HCT116 (cell line): ENCODE measurements around the gene ERCC6L. TPM values are rescaled to one million over a fixed set of nuclear protein-coding genes. Genes with fewer than 3 reads are reported as not detected.

Experiments
- ATAC-seq: fragments of 200-7000 bp; cut with Tn5 transposase; 2 replicates; pipeline ENCODE4 v1.9.1; 2020; ENCODE audit warnings: mild to moderate bottlenecking, moderate library complexity
- BruUV-seq: library from RNA; stranded (reverse); fragments of 400-500 nt; replicated peaks from 2 replicates; lab custom pipeline; 2021; lab: Mats Ljungman, UMichigan
- CTCF ChIA-PET: fragments of 300-600 bp; sonication (Branson Sonifier 250); formaldehyde crosslinking; loops from one replicate; lab custom pipeline; 2021; ENCODE audit warnings: antibody characterized with exemption; lab: Charles Lee
- POLR2A ChIA-PET: fragments of 300-600, 350-600 bp; sonication (Branson Sonifier 250); formaldehyde crosslinking; loops from one replicate; lab custom pipeline; 2021; ENCODE audit warnings: antibody characterized with exemption; lab: Charles Lee
- RAD21 ChIA-PET, 2 experiments: fragments of 300-600 bp; sonication (Branson Sonifier 250); formaldehyde crosslinking; loops; one replicate each; lab custom pipeline; 2023; ENCODE audit warnings: low total read pairs in 2 of 2; ENCODE audit not compliant: uncharacterized antibody in 2 of 2, unreplicated experiment in 2 of 2, low non-redundant PET in 1 of 2; lab: Charles Lee
- DNase-seq: peaks from one replicate; pipeline ENCODE4 v3.0.0-alpha.2; 2010; ENCODE audit warnings: low read depth, low spot score
- H2AFZ ChIP-seq: fragments of 200-600 bp; shearing (Covaris generic), sonication (generic); 2 replicates; pipeline ENCODE4 v1.6.1; 2017; ENCODE audit warnings: low read depth, mixed run types, mixed read lengths, antibody characterized with exemption, low read length; ENCODE audit not compliant: poor library complexity, severe bottlenecking
- H3K27ac ChIP-seq: 2 replicates; pipeline ENCODE4 v1.5.1; 2012; ENCODE audit warnings: low read depth, low read length
- H3K27me3 ChIP-seq: fragments of 200-600 bp; sonication (generic); 2 replicates; pipeline ENCODE4 v1.6.1; 2016; ENCODE audit warnings: mixed run types, low read length, mixed read lengths; ENCODE audit not compliant: insufficient read depth
- H3K36me3 ChIP-seq, 2 experiments: fragments of 200-500 bp in 1 of 2; fragments of 200-600 bp in 1 of 2; sonication (Bioruptor generic) in 1 of 2; sonication (generic) in 1 of 2; 2 replicates each; pipeline versions ENCODE4 v1.5.1 to v1.6.1; 2014 to 2016; ENCODE audit warnings: low read length in 2 of 2, inconsistent platforms in 1 of 2, mixed read lengths in 1 of 2, mixed run types in 1 of 2; ENCODE audit not compliant: insufficient read depth in 2 of 2, control insufficient read depth in 1 of 2
- H3K4me1 ChIP-seq, 2 experiments: fragments of 200-600 bp in 1 of 2; sonication (generic) in 1 of 2; 2 replicates each; pipeline versions ENCODE4 v1.5.1 to v1.6.1; 2012 to 2017; ENCODE audit warnings: low read length in 2 of 2, inconsistent platforms in 1 of 2, mild to moderate bottlenecking in 1 of 2, mixed read lengths in 1 of 2, mixed run types in 1 of 2, moderate library complexity in 1 of 2; ENCODE audit not compliant: insufficient read depth in 2 of 2, control insufficient read depth in 1 of 2
- H3K4me2 ChIP-seq: fragments of 200-600 bp; sonication (generic); 2 replicates; pipeline ENCODE4 v1.6.1; 2017; ENCODE audit warnings: mixed run types, low read length, mixed read lengths
- H3K4me3 ChIP-seq, 2 experiments: fragments of 200-600 bp in 1 of 2; sonication (generic) in 1 of 2; replicated peaks in 1 of 2; 2 replicates each; pipeline ENCODE4 v1.5.1; 2011 to 2016; ENCODE audit warnings: low read length in 2 of 2, control low read depth in 1 of 2, low read depth in 1 of 2, mild to moderate bottlenecking in 1 of 2, mixed read lengths in 1 of 2, mixed run types in 1 of 2
- H3K79me2 ChIP-seq: fragments of 200-600 bp; sonication (generic); 2 replicates; pipeline ENCODE4 v1.6.1; 2017; ENCODE audit warnings: mild to moderate bottlenecking, mixed run types, low read length, moderate library complexity, mixed read lengths; ENCODE audit not compliant: insufficient read depth
- H3K9ac ChIP-seq: fragments of 200-600 bp; sonication (generic); 2 replicates; pipeline ENCODE4 v1.6.1; 2016; ENCODE audit warnings: low read length, mixed read lengths
- H3K9me2 ChIP-seq: fragments of 200-600 bp; sonication (generic), shearing (Covaris generic); 2 replicates; pipeline ENCODE4 v1.6.1; 2017; ENCODE audit warnings: mixed run types, mild to moderate bottlenecking, moderate library complexity; ENCODE audit not compliant: insufficient read depth
- H3K9me3 ChIP-seq, 2 experiments: fragments of 200-500 bp in 1 of 2; fragments of 200-600 bp in 1 of 2; sonication (Bioruptor generic) in 1 of 2; sonication (generic) in 1 of 2; 2 replicates each; pipeline ENCODE4 v1.6.1; 2014 to 2017; ENCODE audit warnings: low read length in 2 of 2, mixed read lengths in 2 of 2, inconsistent platforms in 1 of 2, low read depth in 1 of 2, mild to moderate bottlenecking in 1 of 2, mixed run types in 1 of 2, moderate library complexity in 1 of 2; ENCODE audit not compliant: control insufficient read depth in 1 of 2, insufficient read depth in 1 of 2
- H4K20me1 ChIP-seq: fragments of 200-600 bp; sonication (generic), shearing (Covaris generic); 2 replicates; pipeline ENCODE4 v1.6.1; 2017; ENCODE audit warnings: mixed run types, mild to moderate bottlenecking, moderate library complexity; ENCODE audit not compliant: insufficient read depth
- CBX3 ChIP-seq: IDR thresholded peaks from 2 replicates; pipeline ENCODE4 v1.6.1; 2012; ENCODE audit warnings: low read depth
- ELF1 ChIP-seq: IDR thresholded peaks from 2 replicates; pipeline ENCODE4 v1.6.1; 2012; ENCODE audit warnings: low read depth, borderline replicate concordance
- FOSL1 ChIP-seq: IDR thresholded peaks from 2 replicates; pipeline ENCODE4 v1.6.1; 2012; ENCODE audit warnings: low read depth
- JUND ChIP-seq: IDR thresholded peaks from 2 replicates; pipeline ENCODE4 v1.6.1; 2012
- POLR2A ChIP-seq: IDR thresholded peaks from 2 replicates; pipeline ENCODE4 v1.7.0; 2011; ENCODE audit warnings: borderline replicate concordance; ENCODE audit not compliant: insufficient read depth, insufficient read length; ENCODE audit errors: extremely low read depth
- POLR2AphosphoS5 ChIP-seq: IDR thresholded peaks from 2 replicates; pipeline ENCODE4 v1.6.1; 2011; ENCODE audit warnings: mild to moderate bottlenecking, low read depth, low read length, moderate library complexity
- RAD21 ChIP-seq: IDR thresholded peaks from 2 replicates; pipeline ENCODE4 v1.6.1; 2012; ENCODE audit warnings: low read depth, mild to moderate bottlenecking
- SIN3A ChIP-seq: IDR thresholded peaks from 2 replicates; pipeline ENCODE4 v1.6.1; 2012; ENCODE audit warnings: low read depth
- SP1 ChIP-seq: IDR thresholded peaks from 2 replicates; pipeline ENCODE4 v1.6.1; 2012; ENCODE audit warnings: low read depth
- SRF ChIP-seq: IDR thresholded peaks from 2 replicates; pipeline ENCODE4 v1.6.1; 2012; ENCODE audit warnings: low read depth
- TCF7L2 ChIP-seq: IDR thresholded peaks from 2 replicates; pipeline ENCODE4 v1.7.0; 2011; ENCODE audit warnings: borderline replicate concordance, inconsistent platforms; ENCODE audit not compliant: insufficient read depth, insufficient read length; ENCODE audit errors: extremely low read depth
- ZFX ChIP-seq: fragments of 450-650 bp; IDR thresholded peaks from 2 replicates; pipeline ENCODE4 v1.6.1; 2017
- ZNF274 ChIP-seq: fragments of 200-500 bp; sonication (Bioruptor generic); IDR thresholded peaks from 2 replicates; pipeline ENCODE4 v1.6.1; 2014; ENCODE audit warnings: mild to moderate bottlenecking, low read depth, low read length, inconsistent platforms
- intact Hi-C: fragments of 100-400 bp; cut with micrococcal nuclease; formaldehyde crosslinking; loops from 2 replicates; pipeline ENCODE4 v1.10.0; 2022
- total RNA-seq: library from RNA; stranded (reverse); gene quantifications from one replicate; pipeline ENCODE4 v1.2.1, GENCODE V29; 2021; ENCODE audit not compliant: unreplicated experiment
- TF ChIP-seq, protein P1 (sequence below): IDR thresholded peaks from 2 replicates; pipeline ENCODE4 v1.6.1; 2012
- TF ChIP-seq, protein P2 (sequence below), 3 experiments: fragments of 200-600 bp in 1 of 3; sonication (generic) in 1 of 3; IDR thresholded peaks in 2 of 3; conservative IDR thresholded peaks in 1 of 3; 2 replicates each; pipeline ENCODE4 v1.5.1; 2012 to 2017; ENCODE audit warnings: low read depth in 2 of 3, low read length in 2 of 3, antibody characterized with exemption in 1 of 3, borderline replicate concordance in 1 of 3, control low read depth in 1 of 3, mild to moderate bottlenecking in 1 of 3, mixed read lengths in 1 of 3, mixed run types in 1 of 3, moderate library complexity in 1 of 3; ENCODE audit not compliant: insufficient read depth in 1 of 3

ERCC6L gene
- total RNA-seq, 1 experiment from 2014 or later: 12.5 TPM

DNA sequence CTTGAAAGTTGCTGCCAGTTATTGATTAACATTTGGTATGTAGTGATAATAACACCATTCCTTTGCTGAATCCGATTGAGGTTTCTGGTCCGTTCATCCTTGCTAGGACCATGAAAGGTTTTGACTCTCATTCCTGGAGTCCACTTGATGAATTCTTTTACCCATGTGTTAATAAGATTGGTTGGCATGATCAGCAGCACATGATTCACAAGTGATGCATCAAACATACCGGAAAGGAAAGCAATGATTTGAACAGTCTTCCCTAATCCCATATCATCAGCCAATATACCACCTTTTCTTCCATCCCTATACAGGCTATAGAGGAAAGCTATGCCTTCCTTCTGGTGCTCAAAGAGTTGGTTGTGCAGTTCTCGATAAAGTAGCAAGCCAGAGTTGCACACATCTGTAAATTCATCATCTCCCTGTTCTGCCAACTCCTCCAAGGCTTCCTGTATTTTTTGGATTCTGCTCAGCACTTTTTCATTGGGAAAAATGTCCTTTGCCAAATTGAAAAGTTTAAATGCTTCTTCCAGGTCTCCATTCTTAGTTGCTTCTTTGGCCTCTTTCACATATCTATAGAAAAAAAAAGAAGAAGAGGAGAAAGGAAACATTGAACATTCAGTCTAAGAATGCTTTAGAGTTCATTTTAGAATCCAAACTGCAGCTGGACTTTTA, 30.6 kb downstream of the ERCC6L start:
- RAD21 ChIA-PET: no interaction called here
- no peak overlapping the region for H3K27ac ChIP-seq

DNA sequence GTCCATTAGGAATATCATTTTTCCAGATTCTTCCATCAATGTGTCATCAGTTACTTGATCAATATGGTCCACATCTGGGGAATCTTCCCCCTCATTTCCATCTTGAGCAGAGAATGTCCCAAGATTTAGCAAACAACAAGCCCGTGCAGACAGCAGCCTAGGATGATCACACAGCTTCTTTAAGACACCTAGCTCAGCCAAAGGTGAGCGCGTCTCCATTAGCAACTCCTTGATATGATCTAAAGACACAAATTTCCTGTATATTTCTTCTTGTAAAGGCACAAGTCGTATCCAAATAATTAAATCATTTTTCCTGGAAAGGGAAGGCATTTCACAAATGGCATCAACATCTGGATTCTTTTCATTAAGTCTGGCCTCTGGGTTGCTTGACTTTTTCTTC, 31.5 kb downstream of the ERCC6L start:
- H3K27ac ChIP-seq: no peak overlapping the region
- POLR2A ChIA-PET: no interaction called here

More for the DNA sequence above, 30.6 kb downstream of the ERCC6L start:
- Histone ChIP-seq H3K9ac (no peak overlapping the region), H2AFZ (no peak overlapping the region), H3K9me3 (no peaks in the 10 kb centered on the region), H3K36me3 (peaks cover 0 to 5% of the 10 kb centered on the region in 2 experiments; a peak in 1 of 4 replicates), H4K20me1 (no peaks in the 10 kb centered on the region), H3K4me2 (no peak overlapping the region), H3K4me1 (no peaks in the 10 kb centered on the region), H3K79me2 (peaks cover 27% of the 10 kb centered on the region), H3K9me2 (no peaks in the 10 kb centered on the region), H3K27me3 (no peaks in the 10 kb centered on the region), H3K4me3 (no peak overlapping the region)
- DNase-seq (no peak), ATAC-seq (no peak)
- no TSS peak for BruUV-seq
- TF ChIP-seq ZNF274: no peak
- TF ChIP-seq ZFX: no peak
- TF ChIP-seq, protein P1, sequence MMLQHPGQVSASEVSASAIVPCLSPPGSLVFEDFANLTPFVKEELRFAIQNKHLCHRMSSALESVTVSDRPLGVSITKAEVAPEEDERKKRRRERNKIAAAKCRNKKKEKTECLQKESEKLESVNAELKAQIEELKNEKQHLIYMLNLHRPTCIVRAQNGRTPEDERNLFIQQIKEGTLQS: no peak
- no peak for TF ChIP-seq RAD21
- no peak for TF ChIP-seq SP1
- TF ChIP-seq JUND: no peak
- no peak for TF ChIP-seq CBX3
- TF ChIP-seq POLR2A: no peak
- intact Hi-C loops: no loop called here
- CTCF ChIA-PET: no interaction called here
- POLR2A ChIA-PET: no interaction called here

More for the DNA sequence above, 31.5 kb downstream of the ERCC6L start:
- H3K9ac ChIP-seq: no peak overlapping the region
- intact Hi-C loops: no loop called here
- H3K36me3 ChIP-seq: peaks cover 0 to 5% of the 10 kb centered on the region in 2 experiments; a peak in 1 of 4 replicates
- TF ChIP-seq POLR2A (no peak), CBX3 (no peak), TCF7L2 (no peak), SRF (no peak), ELF1 (no peak), POLR2AphosphoS5 (no peak), FOSL1 (no peak), ZFX (no peak), SIN3A (no peak)
- TF ChIP-seq, protein P2, sequence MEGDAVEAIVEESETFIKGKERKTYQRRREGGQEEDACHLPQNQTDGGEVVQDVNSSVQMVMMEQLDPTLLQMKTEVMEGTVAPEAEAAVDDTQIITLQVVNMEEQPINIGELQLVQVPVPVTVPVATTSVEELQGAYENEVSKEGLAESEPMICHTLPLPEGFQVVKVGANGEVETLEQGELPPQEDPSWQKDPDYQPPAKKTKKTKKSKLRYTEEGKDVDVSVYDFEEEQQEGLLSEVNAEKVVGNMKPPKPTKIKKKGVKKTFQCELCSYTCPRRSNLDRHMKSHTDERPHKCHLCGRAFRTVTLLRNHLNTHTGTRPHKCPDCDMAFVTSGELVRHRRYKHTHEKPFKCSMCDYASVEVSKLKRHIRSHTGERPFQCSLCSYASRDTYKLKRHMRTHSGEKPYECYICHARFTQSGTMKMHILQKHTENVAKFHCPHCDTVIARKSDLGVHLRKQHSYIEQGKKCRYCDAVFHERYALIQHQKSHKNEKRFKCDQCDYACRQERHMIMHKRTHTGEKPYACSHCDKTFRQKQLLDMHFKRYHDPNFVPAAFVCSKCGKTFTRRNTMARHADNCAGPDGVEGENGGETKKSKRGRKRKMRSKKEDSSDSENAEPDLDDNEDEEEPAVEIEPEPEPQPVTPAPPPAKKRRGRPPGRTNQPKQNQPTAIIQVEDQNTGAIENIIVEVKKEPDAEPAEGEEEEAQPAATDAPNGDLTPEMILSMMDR (IDR thresholded peaks at IDR 0.05 in 2 of 3, conservative IDR thresholded peaks at IDR 0.05 in 1 of 3; ENCODE audit: borderline replicate concordance in 1 of 3, insufficient read depth in 1 of 3, low read depth in 2 of 3, low read length in 2 of 3): no peak
- TF ChIP-seq, all 23 proteins: peak for 0
- Histone ChIP-seq H3K4me3 (no peak overlapping the region), H4K20me1 (no peaks in the 10 kb centered on the region), H3K27me3 (no peaks in the 10 kb centered on the region), H2AFZ (no peak overlapping the region), H3K4me1 (no peaks in the 10 kb centered on the region; a peak in 1 of 4 replicates), H3K9me2 (no peaks in the 10 kb centered on the region), H3K4me2 (no peak overlapping the region), H3K79me2 (peaks cover 27% of the 10 kb centered on the region), H3K9me3 (no peaks in the 10 kb centered on the region)
- DNase-seq: no peak
- ATAC-seq: no peak
- CTCF ChIA-PET: no interaction called here
- RAD21 ChIA-PET: no interaction called here
- no TSS peak for BruUV-seq
